Sigmoid colon (tissue), 7 donors: ENCODE data around the gene SLC25A43. TPM values are rescaled to one million over a fixed set of nuclear protein-coding genes. Genes with fewer than 3 reads are reported as not detected.

Experiments used
- DNase-seq: peaks from one replicate; pipeline ENCODE4 v3.0.0-alpha.2; 2019
- H3K27ac ChIP-seq, 4 donors: fragments of 200-600 bp; sonication (generic); one replicate each; pipeline ENCODE4 v1.5.1; 2016 to 2019; ENCODE audit warnings: mild to moderate bottlenecking in 1 of 4
- H3K27me3 ChIP-seq, 3 donors: fragments of 200-600 bp; sonication (generic); one replicate each; pipeline ENCODE4 v1.5.1; 2019; ENCODE audit warnings: mild to moderate bottlenecking in 1 of 3
- H3K36me3 ChIP-seq, 4 donors: fragments of 200-600 bp; sonication (generic); one replicate each; pipeline ENCODE4 v1.5.1; 2016 to 2019
- H3K4me1 ChIP-seq, 4 donors: fragments of 200-600 bp; sonication (generic); one replicate each; pipeline ENCODE4 v1.5.1; 2017 to 2019
- H3K4me3 ChIP-seq, 4 donors: fragments of 200-600 bp; sonication (generic); one replicate each; pipeline ENCODE4 v1.5.1; 2017 to 2019; ENCODE audit warnings: mild to moderate bottlenecking in 2 of 4, moderate library complexity in 1 of 4
- H3K9me3 ChIP-seq, 4 donors: fragments of 200-600 bp in 3 of 4; sonication (generic) in 3 of 4; one replicate each; pipeline versions ENCODE4 v1.5.1 to v1.6.1; 2013 to 2019
- CTCF ChIP-seq, 4 experiments: fragments of 450-650 bp in 3 of 4; fragments of 200-600 bp in 1 of 4; IDR thresholded peaks; one replicate each; pipeline ENCODE4 v1.5.1; 2016 to 2019; ENCODE audit warnings: antibody characterized with exemption in 4 of 4, mild to moderate bottlenecking in 3 of 4, moderate library complexity in 2 of 4
- EP300 ChIP-seq, 4 donors: sonication (generic); formaldehyde crosslinking; IDR thresholded peaks; one replicate each; pipeline ENCODE4 v1.6.1; 2017; ENCODE audit warnings: antibody characterized with exemption in 4 of 4
- POLR2A ChIP-seq, 2 donors: fragments of 450-650 bp; IDR thresholded peaks; one replicate each; pipeline ENCODE4 v1.6.1; 2016; ENCODE audit warnings: antibody characterized with exemption in 2 of 2, mild to moderate bottlenecking in 2 of 2, moderate library complexity in 2 of 2
- POLR2AphosphoS5 ChIP-seq, 4 donors: sonication (generic); formaldehyde crosslinking; IDR thresholded peaks; one replicate each; pipeline ENCODE4 v1.6.1; 2017; ENCODE audit warnings: antibody characterized with exemption in 4 of 4
- WGBS, 2 donors: extraction: QIAGEN DNeasy Blood & Tissue Kit; methylation state at CpG; one replicate each; pipeline ENCODE4 v1.1.7; 2013; 5-methylcytosine and 5-hydroxymethylcytosine counted together
- intact Hi-C: fragments of 100-400 bp; cut with DNase I; formaldehyde crosslinking; loops from one replicate; pipeline ENCODE4 v1.15.1; 2023
- polyA plus RNA-seq, 3 donors: library from polyadenylated mRNA; stranded (reverse); fragments of 200-250 nt; gene quantifications; one replicate each; pipeline ENCODE4 v1.2.3, GENCODE V29; 2013
- small RNA-seq, 3 donors: library from RNA; depleted of rRNA; stranded (forward); fragments of <200 nt; gene quantifications; one replicate each; pipeline ENCODE3, GENCODE V24; 2016
- total RNA-seq, 4 donors: library from RNA; depleted of rRNA; stranded (reverse); fragments of >200 nt; gene quantifications; one replicate each; pipeline ENCODE4 v1.1.0, GENCODE V29; 2016
- donor health status: healthy with polysubstance abuse.
- donor health status: Bipolar disorder and iron deficiency.
- donor health status: healthy.

Gene SLC25A43
- total and polyA plus RNA-seq, 7 donors = 5.3 to 39.5 (median 16.1) TPM

DNA sequence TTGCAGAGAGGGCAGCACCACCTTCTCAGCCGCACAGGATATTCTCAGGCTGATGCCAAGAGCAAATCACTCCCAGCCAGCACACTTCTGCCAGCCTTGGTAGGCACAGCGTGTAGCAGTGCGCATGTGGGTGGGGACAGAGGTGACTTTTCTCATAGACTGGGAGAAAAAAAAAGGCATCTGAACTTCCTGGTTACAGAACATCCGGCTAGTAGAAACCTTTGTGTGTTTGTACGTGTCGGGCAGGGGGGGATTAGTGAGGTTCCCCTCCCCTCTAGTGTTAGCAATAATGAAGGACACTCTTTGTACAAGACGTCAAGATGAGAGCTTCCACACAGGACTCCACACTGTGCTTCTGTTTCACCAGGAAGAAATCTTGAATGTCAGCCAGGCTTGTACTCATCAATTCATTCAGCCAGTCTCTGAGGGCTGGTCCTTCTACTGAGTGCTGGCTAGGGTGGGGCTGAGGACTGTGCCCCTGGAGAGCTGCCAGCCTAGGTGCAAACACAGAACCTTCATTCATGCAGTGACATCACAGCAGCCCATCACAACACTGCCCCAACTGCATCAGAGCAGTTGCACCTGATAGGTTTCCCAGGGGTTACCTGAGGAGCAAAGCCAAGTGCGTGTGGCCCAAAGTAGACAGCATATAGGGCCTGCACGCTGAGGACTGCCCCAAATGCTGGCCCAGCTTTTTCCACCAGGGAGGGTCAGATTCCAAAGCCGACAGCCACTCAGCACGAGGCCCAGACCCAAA, 103.8 kb downstream of the SLC25A43 start:
- H3K36me3 ChIP-seq = no peaks in the 10 kb centered on the region
- H3K27ac ChIP-seq = peak overlapping the region in 2 of 4 donors; percentile 23 to 31
- no peaks in the 10 kb centered on the region for H3K9me3 ChIP-seq
- no peak overlapping the region for H3K4me3 ChIP-seq
- WGBS, 2 donors = 11 to 42% methylated on average over 11 of the region's 11 CpGs
- peak; percentile 24 for DNase-seq
- peaks cover 0 to 9% (median 4%) of the 10 kb centered on the region in 4 donors for H3K4me1 ChIP-seq
- intact Hi-C loops = no loop called here
- no peaks in the 10 kb centered on the region for H3K27me3 ChIP-seq
- TF ChIP-seq CTCF (IDR thresholded peaks at IDR 0.05) (no peak), POLR2A (IDR thresholded peaks at IDR 0.05) (no peak)

- intact Hi-C loops = no loop called here
- Histone ChIP-seq H3K27me3 (no peaks in the 10 kb centered on the region), H3K4me1 (peaks cover 0 to 9% (median 4%) of the 10 kb centered on the region in 4 donors), H3K27ac (peak overlapping the region in 2 of 4 donors; percentile 23 to 31), H3K9me3 (no peaks in the 10 kb centered on the region), H3K36me3 (no peaks in the 10 kb centered on the region), H3K4me3 (no peak overlapping the region)
- TF ChIP-seq POLR2AphosphoS5 (IDR thresholded peaks at IDR 0.05) (no peak), POLR2A (IDR thresholded peaks at IDR 0.05) (no peak), CTCF (IDR thresholded peaks at IDR 0.05) (no peak), EP300 (IDR thresholded peaks at IDR 0.05) (no peak)
- 6 to 59% methylated on average over 2 of the region's 2 CpGs for WGBS, 2 donors
- peak; percentile 56 for DNase-seq
Measured at GRCh38 chrX:119503484-119503861, 104.3 kb downstream of the SLC25A43 start.

Small RNAs within 50 kb of the gene (small RNA-seq; reads per million reads assigned to genes)
- 0.22 to 0.72 (median 0.29) reads per million in 3 donors for gene RNU1-67P
- gene RNY3P16 = 0 to 0.06 (median 0) reads per million in 3 donors

Other genes starting within 250 kb of the SLC25A43 start
- gene PGRMC1, start 163.1 kb upstream of the SLC25A43 start, total RNA-seq = 100 to 1,000 TPM; 104 to 159 (median 132) TPM
- gene PGRMC1, start 163.1 kb upstream of the SLC25A43 start, polyA plus RNA-seq = 10 to 100 TPM; 33.0 to 88.0 (median 39.3) TPM
- 100 to 1,000 TPM; 269 to 356 (median 336) TPM for gene SLC25A5, start 69.1 kb downstream of the SLC25A43 start, total RNA-seq
- 1,000 to 10,000 TPM in 2 of 3 donors, 100 to 1,000 TPM in 1; 934 to 2,420 (median 1,374) TPM for gene SLC25A5, start 69.1 kb downstream of the SLC25A43 start, polyA plus RNA-seq
- 10 to 100 TPM; 19.7 to 25.0 (median 21.9) TPM for gene STEEP1, start 166.1 kb downstream of the SLC25A43 start, total RNA-seq
- gene STEEP1, start 166.1 kb downstream of the SLC25A43 start, polyA plus RNA-seq = 10 to 100 TPM; 16.8 to 30.3 (median 20.3) TPM
- 10 to 100 TPM; 26.7 to 51.7 (median 43.1) TPM for gene UBE2A, start 175.2 kb downstream of the SLC25A43 start, total RNA-seq
- 100 to 1,000 TPM in 1 of 3 donors, 10 to 100 TPM in 2; 71.1 to 228 (median 93.1) TPM for gene UBE2A, start 175.2 kb downstream of the SLC25A43 start, polyA plus RNA-seq
- gene NKRF, start 207.1 kb downstream of the SLC25A43 start, total RNA-seq = 1 to 10 TPM; 4.8 to 6.1 (median 5.0) TPM
- 1 to 10 TPM; 2.4 to 5.3 (median 2.5) TPM for gene NKRF, start 207.1 kb downstream of the SLC25A43 start, polyA plus RNA-seq